K562 (cell line): ENCODE results near the gene RDH5. TPM values are rescaled to one million over a fixed set of nuclear protein-coding genes. Genes with fewer than 3 reads are reported as not detected.

Experiments
- HNRNPLL ChIP-seq: fragments of 200-400 bp; formaldehyde crosslinking; IDR thresholded peaks from 2 replicates; pipeline ENCODE4 v1.6.1; 2017; ENCODE audit warnings: low read length, low read depth, mild to moderate bottlenecking; ENCODE audit not compliant: poor library complexity, severe bottlenecking
- PHF21A ChIP-seq: fragments of 450-650 bp; IDR thresholded peaks from 2 replicates; pipeline ENCODE4 v1.6.1; 2017; ENCODE audit warnings: low read depth, borderline replicate concordance
- SMC3 ChIP-seq: conservative IDR thresholded peaks from 2 replicates; pipeline ENCODE4 v1.6.1; 2011; ENCODE audit warnings: low read depth, low read length, improper control_type of control experiment; ENCODE audit not compliant: insufficient read depth
- YY1 ChIP-seq, 3 experiments: IDR thresholded peaks; 2 replicates each; pipeline ENCODE4 v1.6.1; 2011; ENCODE audit warnings: low read length in 2 of 3, mild to moderate bottlenecking in 2 of 3, moderate library complexity in 2 of 3, borderline replicate concordance in 1 of 3, control low read depth in 1 of 3, low read depth in 1 of 3; ENCODE audit not compliant: insufficient read depth in 3 of 3, insufficient replicate concordance in 2 of 3, control insufficient read depth in 1 of 3, insufficient read length in 1 of 3; ENCODE audit errors: extremely low read depth in 1 of 3
- ZNF165 ChIP-seq: fragments of 250-450 bp; sonication (Bioruptor Pico); IDR thresholded peaks from 2 replicates; pipeline ENCODE4 v1.4.0; 2020; ENCODE audit warnings: borderline replicate concordance
- polyA plus RNA-seq, 8 experiments: library from polyadenylated mRNA; depleted of rRNA in 4 of 8; stranded (reverse) in 5 of 8; unstranded in 3 of 8; fragments of >200 nt; fragmentation: Nextera tagmentation in 2 of 8; fragmentation: Illumina TruSeq in 1 of 8; extraction: Ambion mirVana in 2 of 8; extraction: Trizol in 1 of 8; gene quantifications; 2 replicates each; pipeline versions ENCODE4 v1.2.1 to v1.2.3, GENCODE V29; 2011 to 2014; ENCODE audit warnings: inconsistent platforms in 1 of 8, missing spikeins in 1 of 8
- total RNA-seq, 7 experiments: library from RNA; depleted of rRNA in 6 of 7; stranded (reverse); fragments of >200 nt in 6 of 7; fragmentation: Illumina TruSeq in 2 of 7; extraction: Trizol in 2 of 7; gene quantifications; 2 replicates each; pipeline versions ENCODE4 v1.2.1 to v1.2.3, GENCODE V29; 2011 to 2021; ENCODE audit warnings: low replicate concordance in 1 of 7
- TF ChIP-seq, protein P1 (sequence below): fragments of 200-800 bp; sonication (Bioruptor generic); IDR thresholded peaks from 2 replicates; pipeline ENCODE4 v1.6.1; 2016; ENCODE audit warnings: missing genetic modification characterization, missing compliant biosample characterization
- TF ChIP-seq, protein P2 (sequence below): fragments of 450-650 bp; formaldehyde crosslinking; IDR thresholded peaks from 2 replicates; pipeline ENCODE4 v1.4.0; 2020; ENCODE audit warnings: mild to moderate bottlenecking, mixed read lengths
- TF ChIP-seq, protein P3 (sequence below): fragments of 250-450 bp; sonication (Bioruptor Pico); IDR thresholded peaks from 2 replicates; pipeline ENCODE4 v1.5.0; 2020; ENCODE audit warnings: mild to moderate bottlenecking, borderline replicate concordance

RDH5 gene
- total and polyA plus RNA-seq, 9 of the 15 experiments (the other 6 are each of a cell fraction or from before 2014, with no cell fraction given) = 0.28 to 2.0 (median 1.1) TPM; not detected in 1

DNA sequence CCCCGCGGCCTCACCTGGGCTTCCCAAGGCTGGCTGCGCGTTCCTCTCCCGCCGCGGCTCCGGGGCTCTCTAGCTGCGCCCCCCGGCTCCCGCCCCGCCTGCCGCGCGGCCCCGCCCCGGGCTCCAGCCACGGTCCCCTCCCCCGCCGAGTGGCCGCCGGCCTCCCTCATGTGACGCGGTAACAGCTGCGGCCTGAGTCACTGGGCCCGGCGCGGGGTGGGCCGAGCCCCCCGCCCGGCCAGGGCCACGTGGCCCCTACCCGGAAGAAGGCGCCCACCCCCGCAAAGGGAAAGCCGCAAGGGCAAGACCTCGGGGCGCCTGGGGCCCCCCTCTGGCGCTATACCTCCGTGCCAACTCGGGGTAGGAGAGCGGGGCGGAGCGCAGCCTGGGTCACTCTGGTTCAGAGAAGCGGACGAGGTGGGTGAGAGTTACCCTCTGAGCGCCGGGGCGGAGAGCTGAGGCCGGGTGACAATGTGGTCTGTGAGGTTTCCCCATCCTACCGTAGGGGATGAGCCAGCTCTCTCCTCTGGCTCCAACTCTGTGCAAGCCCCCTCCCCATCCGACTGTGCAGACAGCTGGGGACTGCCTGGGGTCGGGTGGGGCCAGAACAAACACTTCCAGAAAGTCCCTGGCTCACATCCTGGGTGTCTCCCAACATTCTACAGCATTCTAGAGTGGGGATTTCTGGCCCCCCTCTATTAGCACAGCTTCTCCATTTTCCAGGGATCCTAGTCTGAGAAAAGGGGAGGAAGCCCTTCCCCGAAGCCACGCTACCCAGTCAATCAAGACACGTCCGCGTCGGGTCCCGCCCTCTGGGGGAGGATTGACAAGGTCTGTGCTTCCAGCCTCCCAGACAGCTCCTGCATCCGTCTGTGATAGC is 9.0 kb downstream of the RDH5 start, which contains the start of gene CD63 (continued):
- no peak for TF ChIP-seq SMC3
- peak in 1 of 3 experiments; percentile 66 for TF ChIP-seq YY1 (IDR thresholded peaks at IDR 0.05; ENCODE audit: borderline replicate concordance in 1 of 3, control insufficient read depth in 1 of 3, extremely low read depth in 1 of 3, insufficient read depth in 3 of 3, insufficient read length in 1 of 3, insufficient replicate concordance in 2 of 3, low read depth in 1 of 3, low read length in 2 of 3)
- no peak for TF ChIP-seq HNRNPLL
- TF ChIP-seq, protein P1, sequence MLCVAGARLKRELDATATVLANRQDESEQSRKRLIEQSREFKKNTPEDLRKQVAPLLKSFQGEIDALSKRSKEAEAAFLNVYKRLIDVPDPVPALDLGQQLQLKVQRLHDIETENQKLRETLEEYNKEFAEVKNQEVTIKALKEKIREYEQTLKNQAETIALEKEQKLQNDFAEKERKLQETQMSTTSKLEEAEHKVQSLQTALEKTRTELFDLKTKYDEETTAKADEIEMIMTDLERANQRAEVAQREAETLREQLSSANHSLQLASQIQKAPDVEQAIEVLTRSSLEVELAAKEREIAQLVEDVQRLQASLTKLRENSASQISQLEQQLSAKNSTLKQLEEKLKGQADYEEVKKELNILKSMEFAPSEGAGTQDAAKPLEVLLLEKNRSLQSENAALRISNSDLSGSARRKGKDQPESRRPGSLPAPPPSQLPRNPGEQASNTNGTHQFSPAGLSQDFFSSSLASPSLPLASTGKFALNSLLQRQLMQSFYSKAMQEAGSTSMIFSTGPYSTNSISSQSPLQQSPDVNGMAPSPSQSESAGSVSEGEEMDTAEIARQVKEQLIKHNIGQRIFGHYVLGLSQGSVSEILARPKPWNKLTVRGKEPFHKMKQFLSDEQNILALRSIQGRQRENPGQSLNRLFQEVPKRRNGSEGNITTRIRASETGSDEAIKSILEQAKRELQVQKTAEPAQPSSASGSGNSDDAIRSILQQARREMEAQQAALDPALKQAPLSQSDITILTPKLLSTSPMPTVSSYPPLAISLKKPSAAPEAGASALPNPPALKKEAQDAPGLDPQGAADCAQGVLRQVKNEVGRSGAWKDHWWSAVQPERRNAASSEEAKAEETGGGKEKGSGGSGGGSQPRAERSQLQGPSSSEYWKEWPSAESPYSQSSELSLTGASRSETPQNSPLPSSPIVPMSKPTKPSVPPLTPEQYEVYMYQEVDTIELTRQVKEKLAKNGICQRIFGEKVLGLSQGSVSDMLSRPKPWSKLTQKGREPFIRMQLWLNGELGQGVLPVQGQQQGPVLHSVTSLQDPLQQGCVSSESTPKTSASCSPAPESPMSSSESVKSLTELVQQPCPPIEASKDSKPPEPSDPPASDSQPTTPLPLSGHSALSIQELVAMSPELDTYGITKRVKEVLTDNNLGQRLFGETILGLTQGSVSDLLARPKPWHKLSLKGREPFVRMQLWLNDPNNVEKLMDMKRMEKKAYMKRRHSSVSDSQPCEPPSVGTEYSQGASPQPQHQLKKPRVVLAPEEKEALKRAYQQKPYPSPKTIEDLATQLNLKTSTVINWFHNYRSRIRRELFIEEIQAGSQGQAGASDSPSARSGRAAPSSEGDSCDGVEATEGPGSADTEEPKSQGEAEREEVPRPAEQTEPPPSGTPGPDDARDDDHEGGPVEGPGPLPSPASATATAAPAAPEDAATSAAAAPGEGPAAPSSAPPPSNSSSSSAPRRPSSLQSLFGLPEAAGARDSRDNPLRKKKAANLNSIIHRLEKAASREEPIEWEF (CRISPR knock-in tag) = no peak
- TF ChIP-seq PHF21A = no peak; the same call in 1 of the 2 replicates
- TF ChIP-seq, protein P2, sequence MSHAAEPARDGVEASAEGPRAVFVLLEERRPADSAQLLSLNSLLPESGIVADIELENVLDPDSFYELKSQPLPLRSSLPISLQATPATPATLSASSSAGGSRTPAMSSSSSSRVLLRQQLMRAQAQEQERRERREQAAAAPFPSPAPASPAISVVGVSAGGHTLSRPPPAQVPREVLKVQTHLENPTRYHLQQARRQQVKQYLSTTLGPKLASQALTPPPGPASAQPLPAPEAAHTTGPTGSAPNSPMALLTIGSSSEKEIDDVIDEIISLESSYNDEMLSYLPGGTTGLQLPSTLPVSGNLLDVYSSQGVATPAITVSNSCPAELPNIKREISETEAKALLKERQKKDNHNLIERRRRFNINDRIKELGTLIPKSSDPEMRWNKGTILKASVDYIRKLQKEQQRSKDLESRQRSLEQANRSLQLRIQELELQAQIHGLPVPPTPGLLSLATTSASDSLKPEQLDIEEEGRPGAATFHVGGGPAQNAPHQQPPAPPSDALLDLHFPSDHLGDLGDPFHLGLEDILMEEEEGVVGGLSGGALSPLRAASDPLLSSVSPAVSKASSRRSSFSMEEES = peak; percentile 16; the same call in 1 of the 2 replicates
- TF ChIP-seq, protein P3, sequence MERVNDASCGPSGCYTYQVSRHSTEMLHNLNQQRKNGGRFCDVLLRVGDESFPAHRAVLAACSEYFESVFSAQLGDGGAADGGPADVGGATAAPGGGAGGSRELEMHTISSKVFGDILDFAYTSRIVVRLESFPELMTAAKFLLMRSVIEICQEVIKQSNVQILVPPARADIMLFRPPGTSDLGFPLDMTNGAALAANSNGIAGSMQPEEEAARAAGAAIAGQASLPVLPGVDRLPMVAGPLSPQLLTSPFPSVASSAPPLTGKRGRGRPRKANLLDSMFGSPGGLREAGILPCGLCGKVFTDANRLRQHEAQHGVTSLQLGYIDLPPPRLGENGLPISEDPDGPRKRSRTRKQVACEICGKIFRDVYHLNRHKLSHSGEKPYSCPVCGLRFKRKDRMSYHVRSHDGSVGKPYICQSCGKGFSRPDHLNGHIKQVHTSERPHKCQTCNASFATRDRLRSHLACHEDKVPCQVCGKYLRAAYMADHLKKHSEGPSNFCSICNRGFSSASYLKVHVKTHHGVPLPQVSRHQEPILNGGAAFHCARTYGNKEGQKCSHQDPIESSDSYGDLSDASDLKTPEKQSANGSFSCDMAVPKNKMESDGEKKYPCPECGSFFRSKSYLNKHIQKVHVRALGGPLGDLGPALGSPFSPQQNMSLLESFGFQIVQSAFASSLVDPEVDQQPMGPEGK (CRISPR knock-in tag) = no peak
- TF ChIP-seq ZNF165 = no peak
